Calu3 (cell line): ENCODE measurements around the gene UST. TPM values are rescaled to one million over a fixed set of nuclear protein-coding genes. Genes with fewer than 3 reads are reported as not detected.

Experiments used
- BruUV-seq: library from RNA; stranded (reverse); fragments of 400-500 nt; replicated peaks from 2 replicates; lab custom pipeline; 2021; lab: Mats Ljungman, UMichigan
- CTCF ChIA-PET: fragments of 300-600 bp; sonication (Branson Sonifier 250); formaldehyde crosslinking; loops from one replicate; lab custom pipeline; 2022; ENCODE audit warnings: antibody characterized with exemption; lab: Charles Lee
- DNase-seq: peaks from one replicate; pipeline ENCODE4 v3.0.0; 2022
- H3K27ac Mint-ChIP-seq: one replicate; pipeline ENCODE4 v1.8.0; 2022; ENCODE audit warnings: mixed read lengths; ENCODE audit not compliant: unreplicated experiment
- H3K27me3 Mint-ChIP-seq: one replicate; pipeline ENCODE4 v1.8.0; 2022; ENCODE audit warnings: mixed read lengths; ENCODE audit not compliant: unreplicated experiment
- H3K36me3 Mint-ChIP-seq: one replicate; pipeline ENCODE4 v1.8.0; 2022; ENCODE audit warnings: mild to moderate bottlenecking, moderate library complexity, mixed read lengths; ENCODE audit not compliant: insufficient read depth, unreplicated experiment
- H3K4me1 Mint-ChIP-seq: one replicate; pipeline ENCODE4 v1.8.0; 2022; ENCODE audit warnings: mild to moderate bottlenecking, low read depth, mixed read lengths; ENCODE audit not compliant: unreplicated experiment
- H3K4me3 Mint-ChIP-seq: one replicate; pipeline ENCODE4 v1.8.0; 2022; ENCODE audit warnings: mild to moderate bottlenecking, low read depth, moderate library complexity, mixed read lengths; ENCODE audit not compliant: unreplicated experiment
- H3K9me3 Mint-ChIP-seq: one replicate; pipeline ENCODE4 v1.8.0; 2022; ENCODE audit warnings: low read depth, mixed read lengths; ENCODE audit not compliant: unreplicated experiment
- CTCF ChIP-seq: fragments of 200-600 bp; IDR thresholded peaks from one replicate; pipeline ENCODE4 v1.8.0; 2022; ENCODE audit warnings: antibody characterized with exemption; ENCODE audit not compliant: unreplicated experiment
- intact Hi-C: fragments of 100-400 bp; cut with micrococcal nuclease; formaldehyde crosslinking; loops from one replicate; pipeline ENCODE4 v1.10.0; 2022; ENCODE audit not compliant: unreplicated experiment
- total RNA-seq: library from RNA; stranded (reverse); gene quantifications from 2 replicates; pipeline ENCODE4 v1.2.3, GENCODE V29; 2022

The UST gene
- total RNA-seq, 1 experiment from 2014 or later, result 2.4 TPM

- no TSS peak for BruUV-seq
- peaks cover 21% of the 10 kb centered on the region for H3K27me3 Mint-ChIP-seq
Measured at GRCh38 chr6:148795563-148795962, 48.7 kb downstream of the UST start.

GRCh38 chr6:148799647-148800046 lies 52.8 kb downstream of the UST start:
- no peak for DNase-seq
- Mint-ChIP-seq H3K27ac (no peak overlapping the region), H3K36me3 (no peaks in the 10 kb centered on the region), H3K4me1 (no peaks in the 10 kb centered on the region), H3K27me3 (peaks cover 21% of the 10 kb centered on the region), H3K9me3 (no peaks in the 10 kb centered on the region), H3K4me3 (no peak overlapping the region)
- no peak for TF ChIP-seq CTCF
- intact Hi-C loops, result no loop called here
- CTCF ChIA-PET, result no interaction called here
- BruUV-seq, result no TSS peak

More at GRCh38 chr6:148795563-148795962, 48.7 kb downstream of the UST start:
- no peaks in the 10 kb centered on the region for H3K36me3 Mint-ChIP-seq
- no peak overlapping the region for H3K27ac Mint-ChIP-seq
- no peaks in the 10 kb centered on the region for H3K9me3 Mint-ChIP-seq
- H3K4me1 Mint-ChIP-seq, result no peaks in the 10 kb centered on the region
- intact Hi-C loops, result no loop called here
- CTCF ChIA-PET, result interaction anchor here (0.6 kb wide), 1 partner anchor 11 kb away, joined by 3 read pairs; no protein-coding TSS in a partner anchor
- no peak for DNase-seq
- TF ChIP-seq CTCF, result no peak
- no peak overlapping the region for H3K4me3 Mint-ChIP-seq

GRCh38 chr6:148800536-148800935 lies 53.7 kb downstream of the UST start:
- Mint-ChIP-seq H3K27me3 (peaks cover 21% of the 10 kb centered on the region), H3K36me3 (no peaks in the 10 kb centered on the region), H3K27ac (no peak overlapping the region), H3K4me3 (no peak overlapping the region), H3K9me3 (no peaks in the 10 kb centered on the region), H3K4me1 (no peaks in the 10 kb centered on the region)
- CTCF ChIA-PET, result interaction anchor here (0.7 kb wide), 1 partner anchor 15 kb away, joined by 5 read pairs; no protein-coding TSS in a partner anchor
- no peak for DNase-seq
- no peak for TF ChIP-seq CTCF
- no TSS peak for BruUV-seq
- intact Hi-C loops, result no loop called here

- CTCF ChIA-PET, result no interaction called here
- H3K27ac Mint-ChIP-seq, result no peak overlapping the region
- H3K4me1 Mint-ChIP-seq, result peaks cover 9% of the 10 kb centered on the region
- DNase-seq, result no peak
- H3K4me3 Mint-ChIP-seq, result no peak overlapping the region
- no TSS peak for BruUV-seq
- H3K27me3 Mint-ChIP-seq, result peaks cover under 1% of the 10 kb centered on the region
- TF ChIP-seq CTCF, result no peak
- H3K36me3 Mint-ChIP-seq, result no peaks in the 10 kb centered on the region
- H3K9me3 Mint-ChIP-seq, result no peaks in the 10 kb centered on the region
- intact Hi-C loops, result no loop called here
Measured at GRCh38 chr6:148803979-148804378, 57.1 kb downstream of the UST start.
